ENCODE results near the gene UGT1A6.

UGT1A6 gene

DNA sequence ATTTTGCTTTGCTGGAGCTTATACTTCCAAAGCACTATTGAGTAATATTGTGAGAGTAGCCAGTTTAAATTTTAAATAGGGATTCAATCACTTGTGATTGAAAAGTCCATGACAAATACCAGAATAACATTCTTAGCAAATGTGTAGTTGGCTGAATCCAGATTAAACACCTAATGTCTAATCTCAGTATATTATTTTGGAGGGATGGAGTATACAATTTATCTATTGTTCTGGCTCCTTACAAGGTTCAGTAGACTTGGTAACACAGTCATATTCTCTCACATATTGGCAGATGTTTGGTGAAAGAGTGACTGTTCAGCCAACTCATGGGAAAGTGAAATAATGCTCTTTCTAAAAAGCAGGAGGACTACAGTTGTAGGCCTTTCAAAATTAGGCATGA lies 18.8 kb upstream of the UGT1A6 start:
- no peak for DNase-seq (ENCODE audit: low read depth)
- TF ChIP-seq, protein P1, sequence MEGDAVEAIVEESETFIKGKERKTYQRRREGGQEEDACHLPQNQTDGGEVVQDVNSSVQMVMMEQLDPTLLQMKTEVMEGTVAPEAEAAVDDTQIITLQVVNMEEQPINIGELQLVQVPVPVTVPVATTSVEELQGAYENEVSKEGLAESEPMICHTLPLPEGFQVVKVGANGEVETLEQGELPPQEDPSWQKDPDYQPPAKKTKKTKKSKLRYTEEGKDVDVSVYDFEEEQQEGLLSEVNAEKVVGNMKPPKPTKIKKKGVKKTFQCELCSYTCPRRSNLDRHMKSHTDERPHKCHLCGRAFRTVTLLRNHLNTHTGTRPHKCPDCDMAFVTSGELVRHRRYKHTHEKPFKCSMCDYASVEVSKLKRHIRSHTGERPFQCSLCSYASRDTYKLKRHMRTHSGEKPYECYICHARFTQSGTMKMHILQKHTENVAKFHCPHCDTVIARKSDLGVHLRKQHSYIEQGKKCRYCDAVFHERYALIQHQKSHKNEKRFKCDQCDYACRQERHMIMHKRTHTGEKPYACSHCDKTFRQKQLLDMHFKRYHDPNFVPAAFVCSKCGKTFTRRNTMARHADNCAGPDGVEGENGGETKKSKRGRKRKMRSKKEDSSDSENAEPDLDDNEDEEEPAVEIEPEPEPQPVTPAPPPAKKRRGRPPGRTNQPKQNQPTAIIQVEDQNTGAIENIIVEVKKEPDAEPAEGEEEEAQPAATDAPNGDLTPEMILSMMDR (conservative IDR thresholded peaks at IDR 0.05; ENCODE audit: low read length), result no peak
- H3K4me3 ChIP-seq (ENCODE audit: low read length), result no peak overlapping the region

GRCh38 chr2:233674314-233674713 lies 18.4 kb upstream of the UGT1A6 start:
- no peak overlapping the region for H3K4me3 ChIP-seq (ENCODE audit: low read length)
- TF ChIP-seq, protein P1 (conservative IDR thresholded peaks at IDR 0.05; ENCODE audit: low read length), result no peak
- DNase-seq (ENCODE audit: low read depth), result no peak

- H3K4me3 ChIP-seq (ENCODE audit: low read length), result no peak overlapping the region
- DNase-seq (ENCODE audit: low read depth), result no peak
- TF ChIP-seq, protein P1 (conservative IDR thresholded peaks at IDR 0.05; ENCODE audit: low read length), result no peak
Measured at GRCh38 chr2:233674995-233675394, 17.7 kb upstream of the UGT1A6 start.

GRCh38 chr2:233676046-233676445 lies 16.6 kb upstream of the UGT1A6 start:
- no peak for DNase-seq (ENCODE audit: low read depth)
- H3K4me3 ChIP-seq (ENCODE audit: low read length), result no peak overlapping the region
- TF ChIP-seq, protein P1 (conservative IDR thresholded peaks at IDR 0.05; ENCODE audit: low read length), result no peak

DNA sequence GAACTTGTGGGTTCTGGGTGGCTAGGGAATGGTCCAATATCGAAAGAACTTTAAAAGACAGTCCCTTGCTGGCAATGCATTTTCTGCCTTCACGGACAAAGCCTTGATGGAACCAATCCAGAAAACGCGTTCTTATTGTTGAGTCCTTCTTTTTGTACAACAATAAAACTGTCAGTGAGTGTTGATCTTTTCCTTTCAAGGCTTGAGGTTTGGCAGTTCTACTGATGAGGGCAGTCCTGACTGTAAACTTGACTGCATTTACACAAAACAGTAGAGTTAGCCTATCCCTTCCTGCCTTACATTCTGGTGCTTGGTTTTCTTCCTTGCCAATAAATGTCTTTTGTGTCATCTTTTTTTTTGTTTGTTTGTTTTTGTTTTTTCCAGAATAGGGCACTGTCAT lies 13.5 kb upstream of the UGT1A6 start:
- no peak for DNase-seq (ENCODE audit: low read depth)
- no peak overlapping the region for H3K4me3 ChIP-seq (ENCODE audit: low read length)
- TF ChIP-seq, protein P1 (conservative IDR thresholded peaks at IDR 0.05; ENCODE audit: low read length), result no peak

- DNase-seq (ENCODE audit: low read depth), result no peak
- TF ChIP-seq, protein P1 (conservative IDR thresholded peaks at IDR 0.05; ENCODE audit: low read length), result no peak
- no peak overlapping the region for H3K4me3 ChIP-seq (ENCODE audit: low read length)
Measured at GRCh38 chr2:233680361-233681045, 12.2 kb upstream of the UGT1A6 start.

DNA sequence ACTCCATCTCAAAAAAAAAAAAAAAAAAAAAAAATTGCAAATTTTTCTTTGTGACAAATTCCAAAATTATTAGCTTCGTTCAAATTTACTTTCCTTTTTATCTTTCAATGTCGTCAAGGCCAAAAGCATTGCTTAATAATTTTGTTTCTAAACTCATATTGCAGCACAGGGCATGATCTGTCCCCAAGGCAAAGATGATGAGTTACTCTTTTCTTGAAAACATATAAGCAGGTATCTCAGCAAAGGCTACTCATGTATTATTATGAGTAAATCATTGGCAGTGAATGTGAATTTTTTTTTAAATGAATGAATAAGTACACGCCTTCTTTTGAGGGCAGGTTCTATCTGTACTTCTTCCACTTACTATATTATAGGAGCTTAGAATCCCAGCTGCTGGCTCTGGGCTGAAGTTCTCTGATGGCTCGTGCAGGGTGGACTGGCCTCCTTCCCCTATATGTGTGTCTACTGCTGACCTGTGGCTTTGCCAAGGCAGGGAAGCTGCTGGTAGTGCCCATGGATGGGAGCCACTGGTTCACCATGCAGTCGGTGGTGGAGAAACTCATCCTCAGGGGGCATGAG lies 11.1 kb upstream of the UGT1A6 start, which contains the start of gene UGT1A7:
Gene UGT1A7 (plus strand): TSS at position 381 of the 579 bp plus-strand sequence. CDS start 37 bp downstream, at position 418.
- TF ChIP-seq, protein P1 (conservative IDR thresholded peaks at IDR 0.05; ENCODE audit: low read length), result no peak
- no peak within 1 kb of the TSS for H3K4me3 ChIP-seq (ENCODE audit: low read length)
- no peak for DNase-seq (ENCODE audit: low read depth)

All from AG10803 (cell line).